ENCODE data around the gene ROBO4.

- TF ChIP-seq EP300 (IDR thresholded peaks at IDR 0.05) (no peak), POLR2A (IDR thresholded peaks at IDR 0.05) (no peak), CTCF (IDR thresholded peaks at IDR 0.05) (no peak)
These were observed 22.2 kb upstream of the ROBO4 start for GRCh38 chr11:124919898-124920297.
